H7 (cell line): ENCODE data around the gene PIGC. TPM values are rescaled to one million over a fixed set of nuclear protein-coding genes. Genes with fewer than 3 reads are reported as not detected.
"Not testable (repeated sequence)": the region's sequence is repeated elsewhere in the genome, so short reads cannot be mapped to it uniquely, and the experiment has no call there.

Source experiments
- DNase-seq: peaks from one replicate; pipeline ENCODE4 v3.0.0; 2012
- H3K27me3 ChIP-seq: 2 replicates; pipeline ENCODE4 v1.6.0; 2011; ENCODE audit warnings: mild to moderate bottlenecking, low read length; ENCODE audit not compliant: control insufficient read depth, insufficient read depth
- H3K36me3 ChIP-seq: replicated peaks from 2 replicates; pipeline ENCODE4 v1.5.1; 2011; ENCODE audit warnings: low read length; ENCODE audit not compliant: control insufficient read depth, insufficient read depth
- H3K4me3 ChIP-seq: 2 replicates; pipeline ENCODE4 v1.5.1; 2011; ENCODE audit warnings: low read depth, mild to moderate bottlenecking, control low read depth, low read length, moderate library complexity; ENCODE audit not compliant: insufficient read depth
- total RNA-seq: library from RNA; depleted of rRNA; stranded (reverse); fragments of >200 nt; shearing (Covaris generic); gene quantifications from 2 replicates; pipeline ENCODE4 v1.2.3, GENCODE V29; 2014

Gene PIGC
- total RNA-seq, 1 experiment from 2014 or later, result 25.5 TPM

- DNase-seq, result no peak
- Histone ChIP-seq H3K4me3 (no peak overlapping the region), H3K36me3 (no peaks in the 10 kb centered on the region), H3K27me3 (no peaks in the 10 kb centered on the region)
Measured at GRCh38 chr1:172453153-172453545, 9.3 kb upstream of the PIGC start.

DNA sequence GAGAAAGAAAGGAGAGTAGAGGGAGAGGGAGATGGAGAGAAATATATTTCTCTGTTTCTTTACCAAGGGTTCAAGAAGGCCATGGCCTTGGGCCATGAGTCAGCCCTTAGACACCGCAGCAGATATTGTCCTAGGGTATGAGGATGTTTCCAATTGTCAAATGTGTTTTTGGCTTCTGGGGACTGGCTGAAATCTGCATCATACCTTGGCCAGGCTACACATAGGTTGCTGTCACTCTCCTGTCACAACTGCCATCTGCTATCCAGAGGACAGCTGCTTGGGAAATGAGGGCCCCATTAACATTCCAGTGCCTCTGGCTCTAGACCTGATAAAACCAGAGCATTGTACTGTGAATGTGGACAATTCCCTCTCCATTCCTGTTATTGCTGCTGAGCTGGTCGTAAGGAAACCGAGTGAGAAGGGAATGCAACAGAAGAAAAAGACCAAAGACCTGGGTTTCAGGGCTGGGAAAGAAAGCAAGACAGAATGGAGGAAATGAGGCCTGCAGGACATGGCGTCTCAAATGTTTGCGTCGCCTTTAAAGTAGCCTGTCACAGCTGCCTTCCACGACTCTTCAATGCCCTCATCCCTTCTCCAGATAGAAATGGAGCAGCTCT is 8.8 kb upstream of the PIGC start:
- H3K36me3 ChIP-seq, result no peaks in the 10 kb centered on the region
- no peaks in the 10 kb centered on the region for H3K27me3 ChIP-seq
- no peak overlapping the region for H3K4me3 ChIP-seq
- no peak for DNase-seq

- DNase-seq, result no peak
- no peak overlapping the region for H3K4me3 ChIP-seq
- no peaks in the 10 kb centered on the region for H3K27me3 ChIP-seq
- H3K36me3 ChIP-seq, result no peaks in the 10 kb centered on the region
Measured at GRCh38 chr1:172451002-172451443, 7.2 kb upstream of the PIGC start.

GRCh38 chr1:172450524-172450885 is 6.6 kb upstream of the PIGC start:
- Histone ChIP-seq H3K27me3 (no peaks in the 10 kb centered on the region), H3K36me3 (no peaks in the 10 kb centered on the region), H3K4me3 (no peak overlapping the region)
- no peak for DNase-seq

GRCh38 chr1:172449585-172450523 is 6.0 kb upstream of the PIGC start:
- no peak overlapping the region for H3K4me3 ChIP-seq
- no peaks in the 10 kb centered on the region for H3K36me3 ChIP-seq
- peak; percentile 65 for DNase-seq
- no peaks in the 10 kb centered on the region for H3K27me3 ChIP-seq

DNA sequence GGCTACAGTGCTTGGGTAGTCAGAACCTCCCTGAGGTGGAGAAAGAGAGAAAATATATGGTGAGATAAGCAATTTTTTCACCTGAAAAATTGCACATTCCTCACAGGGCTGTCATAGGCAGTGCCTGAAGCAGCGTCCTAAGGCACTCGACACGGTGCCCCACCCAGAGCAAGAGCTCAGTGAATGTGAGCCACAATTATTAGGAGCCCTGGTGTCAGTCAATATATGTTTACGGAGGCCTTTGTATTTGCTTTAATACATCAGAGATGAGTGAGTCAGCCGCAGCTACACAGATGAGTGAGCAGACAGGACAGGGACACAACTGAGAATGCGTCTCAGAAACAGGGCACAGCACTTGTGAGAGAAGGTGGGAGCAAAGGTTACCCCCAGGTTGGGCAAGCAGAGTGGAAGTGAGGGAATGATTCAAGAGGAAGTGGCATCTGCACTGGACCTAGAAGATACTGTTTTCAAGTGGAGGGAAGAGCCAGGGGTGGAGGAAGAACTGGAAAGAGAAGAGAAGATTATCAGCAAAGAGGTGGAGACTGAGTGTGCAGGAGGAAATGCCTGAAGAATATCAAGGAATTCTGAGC is 5.2 kb upstream of the PIGC start:
- Histone ChIP-seq H3K36me3 (no peaks in the 10 kb centered on the region), H3K27me3 (no peaks in the 10 kb centered on the region), H3K4me3 (no peak overlapping the region)
- DNase-seq, result no peak

DNA sequence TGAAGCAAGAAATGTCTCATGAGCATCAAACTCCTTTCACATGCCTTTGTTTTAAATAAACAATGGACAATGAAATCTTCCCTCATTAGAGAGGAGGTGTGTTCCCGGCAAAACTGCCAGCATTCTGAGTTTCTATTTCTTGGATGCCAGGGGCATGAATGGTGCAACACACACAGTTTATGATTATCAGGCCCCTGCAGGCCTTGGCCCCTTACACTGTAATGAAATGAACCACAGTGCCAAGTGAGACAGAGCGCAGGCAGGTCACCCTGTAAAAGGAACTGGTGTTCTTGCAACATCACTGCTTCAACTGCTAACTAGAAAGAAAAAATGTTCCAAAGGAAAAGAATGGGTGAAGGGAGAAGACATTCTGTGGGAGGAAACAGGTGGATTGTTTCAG is 3.8 kb upstream of the PIGC start:
- DNase-seq, result no peak
- Histone ChIP-seq H3K4me3 (no peak overlapping the region), H3K36me3 (no peaks in the 10 kb centered on the region), H3K27me3 (no peaks in the 10 kb centered on the region)

DNA sequence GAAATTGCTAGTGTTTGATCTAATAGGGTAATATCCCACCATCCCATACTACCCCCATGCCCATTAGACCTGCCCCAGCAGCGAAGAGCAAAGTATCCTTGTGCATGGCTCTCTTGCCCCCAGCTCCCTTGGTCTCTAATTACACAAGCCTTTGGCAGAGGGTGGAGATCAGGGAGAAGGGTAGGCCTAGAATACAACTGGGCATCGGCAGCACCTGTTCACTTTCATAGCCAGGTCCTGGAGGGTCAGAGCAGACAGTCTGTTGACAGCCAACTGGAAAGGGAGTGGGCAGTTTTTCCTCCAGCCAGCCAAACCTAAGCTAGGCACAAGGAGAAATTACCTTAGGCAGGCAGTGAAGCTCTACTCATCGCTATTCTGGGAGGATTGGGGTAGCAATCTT is 2.7 kb upstream of the PIGC start:
- no peak for DNase-seq
- H3K36me3 ChIP-seq, result peaks cover 3% of the 10 kb centered on the region; the same call in 1 of the 2 replicates
- no peak overlapping the region for H3K4me3 ChIP-seq
- H3K27me3 ChIP-seq, result no peaks in the 10 kb centered on the region

DNA sequence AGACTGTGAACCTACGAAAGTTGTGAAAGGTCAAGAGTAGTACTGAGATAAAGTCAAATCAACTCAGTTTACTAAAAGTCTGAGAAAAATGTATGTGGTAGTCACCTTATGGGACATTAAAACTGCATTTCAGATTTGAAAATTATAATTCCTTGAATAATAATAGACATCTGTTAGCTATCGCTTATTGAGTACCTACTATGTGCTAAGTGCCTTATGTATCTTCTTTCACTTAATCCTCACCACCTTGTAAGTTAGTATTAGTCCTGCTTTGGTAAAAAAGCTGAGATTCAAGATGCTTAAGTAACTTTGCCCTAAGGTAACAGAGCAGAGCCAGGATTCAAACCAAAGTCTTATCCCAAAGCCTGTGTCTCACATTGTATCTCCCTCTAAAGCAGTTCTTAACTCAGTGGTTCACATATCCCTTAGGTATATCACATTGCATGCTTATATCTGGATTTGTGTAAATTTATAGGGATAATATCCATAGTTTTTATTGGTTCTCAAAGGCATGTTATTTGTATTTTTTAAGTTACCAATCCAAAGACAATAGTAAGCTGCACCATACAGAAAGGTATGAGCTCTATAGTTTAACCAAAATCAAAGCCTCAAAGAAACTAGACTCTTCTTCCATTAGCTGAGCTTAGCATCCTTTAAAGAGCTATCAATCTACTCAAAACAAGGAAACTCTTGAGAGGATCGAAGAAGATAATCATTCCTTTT is 865 bp downstream of the PIGC start:
- no peak for DNase-seq
- Histone ChIP-seq H3K27me3 (no peaks in the 10 kb centered on the region), H3K36me3 (peaks cover 3% of the 10 kb centered on the region; the same call in 1 of the 2 replicates), H3K4me3 (peak overlapping the region; percentile 86)

DNA sequence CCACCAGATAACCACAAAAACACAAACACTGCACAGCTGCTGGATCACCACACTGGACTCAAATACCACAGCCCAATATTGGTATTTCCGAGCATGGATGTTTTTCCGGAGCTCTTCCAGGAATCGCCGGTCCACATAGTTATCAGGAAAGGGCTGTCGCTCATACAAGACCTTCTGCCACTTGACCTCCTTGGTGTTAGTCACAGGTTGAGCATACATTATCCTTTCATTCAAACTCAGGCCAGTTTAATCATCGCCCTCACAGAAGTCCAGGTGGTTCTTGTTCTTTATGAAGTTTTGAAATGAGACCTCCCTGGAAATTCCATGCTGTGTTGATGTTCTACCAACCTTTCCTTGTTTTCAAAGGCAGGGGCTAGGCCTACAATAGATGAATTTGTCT is 1.5 kb downstream of the PIGC start:
- no peak for DNase-seq
- H3K27me3 ChIP-seq, result no peaks in the 10 kb centered on the region
- peaks cover 3% of the 10 kb centered on the region; the same call in 1 of the 2 replicates for H3K36me3 ChIP-seq
- H3K4me3 ChIP-seq, result no peak overlapping the region

DNA sequence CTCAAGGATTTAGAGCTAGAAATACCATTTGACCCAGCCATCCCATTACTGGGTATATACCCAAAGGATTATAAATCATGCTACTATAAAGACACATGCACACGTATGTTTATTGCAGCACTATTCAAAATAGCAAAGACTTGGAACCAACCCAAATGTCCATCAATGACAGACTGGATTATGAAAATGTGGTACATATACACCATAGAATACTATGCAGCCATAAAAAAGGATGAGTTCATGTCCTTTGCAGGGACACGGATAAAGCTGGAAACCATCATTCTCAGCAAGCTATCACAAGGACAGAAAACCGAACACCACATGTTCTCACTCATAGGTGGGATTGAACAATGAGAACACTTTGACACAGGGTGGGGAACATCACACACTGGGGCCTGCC is 6.7 kb downstream of the PIGC start:
- not testable (repeated sequence) for DNase-seq, H3K27me3 ChIP-seq, H3K4me3 ChIP-seq, H3K36me3 ChIP-seq

DNA sequence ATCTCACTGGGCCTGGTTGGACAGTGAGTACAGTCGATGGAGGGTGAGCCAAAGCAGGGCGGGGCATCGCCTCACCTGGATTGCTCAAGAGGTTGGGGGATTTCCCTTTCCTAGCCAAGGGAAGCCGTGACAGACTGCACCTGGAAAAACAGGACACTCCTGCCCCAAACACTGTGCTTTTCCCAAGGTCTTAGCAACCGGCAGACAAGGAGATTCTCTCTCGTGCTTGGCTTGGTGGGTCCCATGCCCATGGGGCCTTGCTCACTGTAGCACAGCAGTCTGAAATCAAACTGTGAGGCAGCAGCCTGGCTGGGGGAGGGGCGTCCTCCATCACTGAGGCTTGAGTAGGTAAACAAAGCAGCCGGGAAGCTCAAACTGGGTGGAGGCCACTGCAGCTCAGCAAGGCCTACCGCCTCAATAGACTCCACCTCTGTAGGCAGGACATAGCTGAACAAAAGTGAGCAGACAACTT is 12.1 kb downstream of the PIGC start:
- Histone ChIP-seq H3K27me3 (no peaks in the 10 kb centered on the region), H3K36me3 (no peaks in the 10 kb centered on the region), H3K4me3 (no peak overlapping the region)
- no peak for DNase-seq

- Histone ChIP-seq H3K27me3 (no peaks in the 10 kb centered on the region), H3K36me3 (no peaks in the 10 kb centered on the region), H3K4me3 (no peak overlapping the region)
- DNase-seq, result no peak
Measured at GRCh38 chr1:172431204-172431603, 12.7 kb downstream of the PIGC start.

DNA sequence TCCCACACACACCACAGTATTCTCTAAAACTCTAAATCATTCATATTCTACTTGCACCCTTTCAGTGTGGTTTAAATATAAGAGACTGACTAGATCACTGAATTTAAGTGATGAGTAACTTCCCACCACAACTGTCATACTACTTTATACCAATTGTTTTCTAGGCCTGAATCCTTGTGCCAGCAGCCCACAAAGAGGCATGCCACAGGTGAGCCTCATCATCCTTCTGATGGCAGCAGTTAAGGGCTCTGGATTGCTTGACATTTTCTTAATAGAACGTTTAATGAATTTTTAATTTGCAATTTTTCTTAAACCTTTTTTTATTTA is 13.8 kb downstream of the PIGC start:
- Histone ChIP-seq H3K27me3 (no peaks in the 10 kb centered on the region), H3K4me3 (no peak overlapping the region), H3K36me3 (no peaks in the 10 kb centered on the region)
- DNase-seq, result no peak
